Esophagus squamous epithelium (tissue), 4 donors: Measurements from ENCODE around the gene CD58.

Experiments
- POLR2A ChIP-seq, 4 donors: fragments of 450-650 bp; IDR thresholded peaks; one replicate each; pipeline ENCODE4 v1.6.1; 2017; ENCODE audit warnings: antibody characterized with exemption in 4 of 4, mild to moderate bottlenecking in 4 of 4, moderate library complexity in 3 of 4
- TF ChIP-seq, protein P1 (sequence below), 6 experiments: fragments of 450-650 bp in 4 of 6; fragments of 200-600 bp in 2 of 6; sonication (generic) in 2 of 6; IDR thresholded peaks; one replicate each; pipeline ENCODE4 v1.5.1; 2016 to 2019; ENCODE audit warnings: antibody characterized with exemption in 6 of 6, mild to moderate bottlenecking in 4 of 6, moderate library complexity in 4 of 6

DNA sequence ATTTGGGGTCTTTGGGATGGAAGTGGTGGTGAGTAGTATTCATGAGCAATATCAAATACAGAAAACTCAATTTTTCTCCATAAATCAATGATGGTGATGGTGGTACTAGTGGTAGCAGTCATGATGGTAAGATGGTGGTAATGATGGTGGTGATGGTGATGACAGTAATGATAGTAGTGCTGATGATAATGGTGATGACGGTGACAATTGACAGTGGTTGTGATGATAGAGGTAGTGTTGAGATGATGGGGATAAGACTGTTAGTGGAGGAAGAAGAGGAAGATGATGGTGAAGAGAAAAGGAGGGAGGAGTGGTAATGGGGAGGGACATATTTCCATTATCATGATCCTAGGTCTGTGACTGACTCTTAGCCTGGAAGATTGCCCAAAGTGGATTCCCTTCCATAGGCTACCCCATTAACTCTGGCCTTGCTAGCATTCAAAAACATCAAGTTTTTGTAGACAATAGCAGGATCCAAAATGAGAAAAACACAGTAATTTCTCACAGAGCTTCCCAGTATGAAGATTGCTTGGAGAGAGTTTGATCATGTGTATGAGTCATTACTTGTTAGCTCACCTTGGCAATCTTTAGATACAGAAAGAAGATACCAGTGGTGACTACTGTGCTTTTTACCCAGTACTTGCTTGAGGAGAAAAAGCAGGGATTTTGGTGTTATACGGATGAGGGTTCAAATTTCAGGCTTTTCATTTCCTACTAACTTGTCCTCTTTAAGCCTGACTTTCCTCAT, 103.8 kb downstream of the CD58 start:
- TF ChIP-seq, protein P1, sequence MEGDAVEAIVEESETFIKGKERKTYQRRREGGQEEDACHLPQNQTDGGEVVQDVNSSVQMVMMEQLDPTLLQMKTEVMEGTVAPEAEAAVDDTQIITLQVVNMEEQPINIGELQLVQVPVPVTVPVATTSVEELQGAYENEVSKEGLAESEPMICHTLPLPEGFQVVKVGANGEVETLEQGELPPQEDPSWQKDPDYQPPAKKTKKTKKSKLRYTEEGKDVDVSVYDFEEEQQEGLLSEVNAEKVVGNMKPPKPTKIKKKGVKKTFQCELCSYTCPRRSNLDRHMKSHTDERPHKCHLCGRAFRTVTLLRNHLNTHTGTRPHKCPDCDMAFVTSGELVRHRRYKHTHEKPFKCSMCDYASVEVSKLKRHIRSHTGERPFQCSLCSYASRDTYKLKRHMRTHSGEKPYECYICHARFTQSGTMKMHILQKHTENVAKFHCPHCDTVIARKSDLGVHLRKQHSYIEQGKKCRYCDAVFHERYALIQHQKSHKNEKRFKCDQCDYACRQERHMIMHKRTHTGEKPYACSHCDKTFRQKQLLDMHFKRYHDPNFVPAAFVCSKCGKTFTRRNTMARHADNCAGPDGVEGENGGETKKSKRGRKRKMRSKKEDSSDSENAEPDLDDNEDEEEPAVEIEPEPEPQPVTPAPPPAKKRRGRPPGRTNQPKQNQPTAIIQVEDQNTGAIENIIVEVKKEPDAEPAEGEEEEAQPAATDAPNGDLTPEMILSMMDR (IDR thresholded peaks at IDR 0.05) = no peak
- TF ChIP-seq POLR2A (IDR thresholded peaks at IDR 0.05) = no peak
